ENCODE data around the gene ASMT. TPM values are rescaled to one million over a fixed set of nuclear protein-coding genes. Genes with fewer than 3 reads are reported as not detected.

The ASMT gene
- total and polyA plus RNA-seq, 9 donors, result 0.07 to 0.89 (median 0.15) TPM; not detected in 5

Other genes with a start within 250 kb of the ASMT start
- gene SLC25A6, start 222.9 kb upstream of the ASMT start, total RNA-seq, result 137 TPM
- gene SLC25A6, start 222.9 kb upstream of the ASMT start, polyA plus RNA-seq (ENCODE audit: insufficient read depth in 1 of 8, insufficient read length in 8 of 8, low replicate concordance in 1 of 8), result 100 to 1,000 TPM; 513 to 720 (median 654) TPM
- gene ASMTL, start 162.2 kb upstream of the ASMT start, total RNA-seq, result 9.4 TPM
- 10 to 100 TPM; 21.4 to 32.5 (median 27.3) TPM for gene ASMTL, start 162.2 kb upstream of the ASMT start, polyA plus RNA-seq (ENCODE audit: insufficient read depth in 1 of 8, insufficient read length in 8 of 8, low replicate concordance in 1 of 8)
- gene P2RY8, start 77.9 kb upstream of the ASMT start, total RNA-seq, result 0.58 TPM
- gene P2RY8, start 77.9 kb upstream of the ASMT start, polyA plus RNA-seq (ENCODE audit: insufficient read depth in 1 of 8, insufficient read length in 8 of 8, low replicate concordance in 1 of 8), result 1 to 10 TPM in 5 of 8 donors, under 1 TPM in 3; 0.83 to 1.4 (median 1.1) TPM
- gene AKAP17A, start 23.5 kb upstream of the ASMT start, total RNA-seq, result 19.9 TPM
- gene AKAP17A, start 23.5 kb upstream of the ASMT start, polyA plus RNA-seq (ENCODE audit: insufficient read depth in 1 of 8, insufficient read length in 8 of 8, low replicate concordance in 1 of 8), result 10 to 100 TPM; 28.7 to 36.8 (median 34.5) TPM

All from muscle of leg (tissue), 9 donors.